HG02610 (cell line): ENCODE measurements around the gene PPP6C.
"Not testable (repeated sequence)": the region's sequence is repeated elsewhere in the genome, so short reads cannot be mapped to it uniquely, and the experiment has no call there.

Experiments used
- ATAC-seq: cut with Tn5 transposase; IDR thresholded peaks from one replicate; pipeline ENCODE4 v1.9.1; 2021; ENCODE audit warnings: mild to moderate bottlenecking, moderate library complexity; ENCODE audit not compliant: unreplicated experiment

PPP6C gene

DNA sequence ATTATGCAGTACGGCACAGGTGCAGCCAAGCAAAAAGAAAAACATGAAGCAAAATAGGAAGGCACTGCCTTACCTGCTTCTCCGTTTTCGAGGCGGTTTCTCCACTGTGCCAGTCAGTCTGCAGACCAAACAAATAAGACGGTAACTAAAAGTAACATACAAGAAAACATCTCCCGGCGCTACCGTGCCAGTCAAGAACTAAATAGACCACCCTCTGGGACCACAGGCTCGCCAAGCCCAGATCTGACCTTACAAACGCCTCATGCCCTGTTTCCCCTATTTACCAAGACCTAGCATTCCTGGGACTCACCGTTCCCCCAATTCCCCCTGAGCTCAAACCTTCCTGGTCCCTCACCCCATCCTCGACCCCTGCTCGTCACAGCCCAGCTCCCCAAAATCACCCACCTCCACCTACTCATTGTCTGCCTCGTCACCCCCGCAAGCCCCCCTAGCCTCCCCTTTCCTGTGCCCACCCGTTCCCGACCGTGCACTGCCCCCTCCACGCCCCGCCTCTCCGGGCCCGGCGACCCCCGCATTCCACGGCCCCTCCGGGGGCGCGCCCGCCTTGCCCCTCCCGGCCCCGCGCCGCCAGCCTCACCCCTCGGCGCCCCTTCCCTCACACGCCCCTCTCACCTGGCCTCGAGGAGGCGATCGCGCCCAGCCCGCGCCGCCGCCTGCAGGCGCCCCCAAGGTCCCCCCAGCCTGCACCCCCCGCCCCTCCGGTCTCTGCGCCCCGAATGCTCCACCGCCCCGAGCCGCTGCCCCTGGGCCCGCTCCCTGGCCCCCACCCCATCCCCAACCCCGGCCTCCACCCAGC, 46.8 kb downstream of the PPP6C start:
- no peak for ATAC-seq

- ATAC-seq: no peak
Observed at GRCh38 chr9:125141751-125142150, 47.9 kb downstream of the PPP6C start.

- no peak for ATAC-seq
Observed at GRCh38 chr9:125141251-125141650, 48.4 kb downstream of the PPP6C start.

DNA sequence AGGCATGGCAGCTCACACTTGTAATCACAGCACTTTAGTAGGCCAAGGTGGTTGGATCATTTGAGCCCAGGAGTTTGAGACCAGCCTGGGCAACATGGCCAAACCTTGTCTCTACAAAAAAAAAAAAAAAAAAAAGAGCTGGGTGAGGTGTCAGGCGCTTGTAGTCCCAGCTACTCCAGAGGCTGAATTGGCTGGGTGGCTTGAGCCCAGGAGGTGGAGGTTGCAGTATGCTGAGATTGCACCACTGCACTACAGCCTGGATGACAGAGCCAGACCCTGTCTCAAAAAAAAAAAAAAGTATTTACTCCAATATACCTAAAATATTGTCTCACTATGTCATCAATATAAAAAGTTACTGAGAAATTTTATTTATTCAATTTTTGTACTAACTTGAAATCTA, 49.0 kb downstream of the PPP6C start:
- ATAC-seq: no peak

- ATAC-seq: no peak
Observed at GRCh38 chr9:125137200-125137599, 52.4 kb downstream of the PPP6C start.

GRCh38 chr9:125134976-125135375, 54.6 kb downstream of the PPP6C start:
- ATAC-seq: no peak

GRCh38 chr9:125133403-125134329, 55.9 kb downstream of the PPP6C start:
- no peak for ATAC-seq

DNA sequence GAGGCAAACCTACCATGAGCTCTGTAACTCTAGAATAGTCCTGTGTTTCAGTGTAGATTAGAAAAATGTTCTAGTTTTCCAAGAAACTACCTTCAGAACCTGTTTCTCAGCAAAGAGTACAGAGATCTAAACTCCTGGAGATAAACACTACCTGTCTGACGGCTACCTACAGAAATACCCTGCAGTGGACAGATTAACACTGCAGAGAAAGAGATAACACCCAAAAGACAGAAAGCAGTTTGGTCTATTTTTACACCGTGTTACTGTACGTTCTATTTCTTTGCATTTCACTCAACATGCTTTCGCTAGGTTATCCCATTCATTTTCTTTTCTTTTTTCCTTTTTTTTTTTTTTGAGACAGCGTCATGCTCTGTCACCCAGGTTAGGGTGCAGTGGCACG, 57.8 kb downstream of the PPP6C start:
- no peak for ATAC-seq

- ATAC-seq: peak; percentile 97
Observed at GRCh38 chr9:125126019-125126746, 63.4 kb downstream of the PPP6C start.

DNA sequence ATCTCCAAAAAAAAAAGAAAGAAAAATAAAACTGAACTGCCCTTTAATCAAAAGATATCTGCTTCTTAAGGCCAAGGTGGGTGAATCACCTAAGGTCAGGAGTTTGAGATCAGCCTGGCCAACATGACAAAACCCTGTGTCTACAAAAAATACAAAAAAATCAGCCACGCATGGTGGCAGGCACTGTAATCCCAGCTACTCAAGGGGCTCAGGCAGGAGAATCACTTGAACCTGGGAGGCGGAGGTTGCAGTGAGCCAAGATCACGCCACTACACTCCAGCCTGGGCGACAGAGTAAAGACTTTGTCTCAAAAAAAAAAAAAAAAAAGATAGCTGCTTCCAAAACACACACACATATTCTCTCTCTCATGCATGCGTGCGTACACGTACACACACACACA, 64.1 kb downstream of the PPP6C start:
- no peak for ATAC-seq

DNA sequence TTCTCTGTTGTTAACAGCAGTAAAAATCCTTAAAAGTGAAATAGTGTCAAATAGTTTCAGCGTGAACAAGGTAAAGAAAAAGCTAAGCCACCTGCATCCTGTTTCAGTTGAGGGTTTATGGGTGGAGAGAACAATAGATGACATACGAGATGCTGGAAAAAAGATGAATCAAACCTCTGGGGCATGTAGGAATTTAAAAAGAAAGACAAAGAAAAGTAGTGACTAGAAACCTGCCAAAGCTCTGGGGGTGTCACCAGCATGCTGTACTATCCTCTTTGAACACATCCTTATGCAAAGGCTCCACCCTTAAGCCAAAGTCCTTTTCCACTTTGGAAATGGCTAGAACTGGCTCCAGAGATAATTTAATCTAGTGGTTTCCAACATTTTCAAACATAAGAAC, 68.5 kb downstream of the PPP6C start:
- no peak for ATAC-seq

DNA sequence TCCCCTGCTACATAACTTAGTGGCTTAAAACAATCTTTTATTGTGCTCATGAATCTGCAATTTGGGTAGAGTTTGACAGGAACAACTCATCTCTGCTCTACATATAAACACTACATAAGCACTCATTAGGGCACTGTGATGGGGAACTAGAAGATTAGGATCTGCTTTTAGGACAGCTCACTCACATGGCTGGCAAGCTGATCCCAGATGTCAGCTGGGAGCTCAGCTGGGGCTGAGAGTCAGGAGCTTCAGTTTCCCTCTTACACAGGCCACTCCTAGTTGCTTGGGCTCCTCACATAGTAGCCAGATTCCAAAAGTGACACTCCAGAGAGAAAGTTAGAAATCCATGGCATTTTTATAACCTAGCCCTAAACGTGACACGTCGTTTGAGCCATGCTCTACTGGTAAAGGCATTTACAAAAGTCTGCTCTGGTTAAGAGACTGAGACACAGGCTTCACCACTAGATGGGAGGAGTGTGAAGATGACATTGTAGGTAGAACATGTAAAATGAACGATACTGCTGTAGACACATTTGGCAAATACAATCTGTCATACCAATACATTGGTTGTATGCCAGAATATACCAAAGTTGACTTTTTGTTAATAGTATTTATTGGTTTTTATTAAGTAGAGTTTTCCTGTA, 69.8 kb downstream of the PPP6C start:
- ATAC-seq: no peak

- ATAC-seq: not testable (repeated sequence)
Observed at GRCh38 chr9:125118696-125119095, 70.9 kb downstream of the PPP6C start.

- not testable (repeated sequence) for ATAC-seq
Observed at GRCh38 chr9:125114503-125114902, 75.1 kb downstream of the PPP6C start.

- ATAC-seq: no peak
Observed at GRCh38 chr9:125110464-125110863, 79.1 kb downstream of the PPP6C start.

GRCh38 chr9:125108541-125108940, 81.1 kb downstream of the PPP6C start:
- not testable (repeated sequence) for ATAC-seq

GRCh38 chr9:125106285-125106893, 83.2 kb downstream of the PPP6C start:
- no peak for ATAC-seq

DNA sequence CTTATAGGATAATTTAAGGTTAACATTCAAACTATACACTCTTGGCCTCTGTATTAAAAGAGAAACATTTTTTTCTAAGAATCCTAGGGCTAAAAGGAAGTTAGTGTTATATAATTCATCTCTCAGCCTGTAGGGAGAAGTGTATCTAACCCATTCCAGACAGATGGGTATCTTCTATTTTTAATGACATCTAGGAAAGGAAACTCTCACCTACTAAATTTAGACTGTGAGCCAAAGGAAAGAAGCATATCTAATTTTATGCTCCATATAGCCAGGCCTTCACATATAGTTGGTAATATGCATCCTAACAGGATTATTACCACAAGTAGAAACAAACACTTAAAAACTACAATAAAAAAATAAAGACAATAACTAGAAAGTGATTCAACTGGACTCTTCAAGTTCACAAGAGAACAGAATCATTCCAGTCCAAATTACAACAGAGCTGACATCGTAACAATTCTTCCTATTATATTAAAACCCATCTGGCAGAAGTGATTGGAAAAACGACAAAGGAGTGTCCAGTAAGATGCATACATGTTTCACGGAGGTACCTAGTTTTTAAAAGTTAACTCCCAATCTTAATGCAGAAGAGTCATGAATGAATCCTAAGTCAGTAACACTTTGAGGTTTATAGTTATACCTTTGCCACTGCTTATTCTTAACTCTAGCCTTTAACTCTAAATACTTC, 85.7 kb downstream of the PPP6C start:
- ATAC-seq: no peak

GRCh38 chr9:125103021-125103420, 86.6 kb downstream of the PPP6C start:
- ATAC-seq: no peak

DNA sequence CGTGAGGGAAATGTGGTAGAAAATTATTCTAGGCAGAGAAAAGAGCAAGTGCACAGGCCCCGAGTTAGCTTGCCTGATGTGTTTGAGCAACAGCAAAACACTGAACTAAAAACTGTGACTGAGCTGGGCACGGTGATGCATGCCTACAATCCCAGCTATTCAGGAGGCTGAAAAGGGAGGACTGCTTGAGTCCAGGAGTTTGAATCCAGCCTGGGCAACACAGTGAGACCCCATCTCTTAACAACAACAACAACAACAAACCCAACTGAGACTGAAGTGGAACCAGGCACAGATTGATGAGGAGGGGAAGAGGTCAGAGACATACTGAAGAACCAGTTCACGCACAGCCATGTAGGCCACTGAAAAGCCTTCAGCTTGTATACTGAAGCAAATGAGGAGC, 88.8 kb downstream of the PPP6C start:
- ATAC-seq: no peak
